GM23338 (cell line): ENCODE results near the gene ARRDC1. TPM values are rescaled to one million over a fixed set of nuclear protein-coding genes. Genes with fewer than 3 reads are reported as not detected.
A peak's percentile ranks its signal among the peaks of the same experiment; 100 is the strongest.

Experiments used
- ATAC-seq: fragments of 200-7000 bp; cut with Tn5 transposase; 3 replicates; pipeline ENCODE4 v1.9.1; 2020
- DNase-seq: peaks from one replicate; pipeline ENCODE4 v3.0.0-alpha.2; 2015; ENCODE audit warnings: low spot score
- H2AFZ ChIP-seq: fragments of 200-600 bp; sonication (generic); 2 replicates; pipeline ENCODE4 v1.8.0; 2016; ENCODE audit warnings: antibody characterized with exemption, mild to moderate bottlenecking, moderate library complexity
- H3F3A ChIP-seq: fragments of 200-600 bp; sonication (generic); replicated peaks from 2 replicates; pipeline ENCODE4 v1.8.0; 2017; ENCODE audit warnings: antibody characterized with exemption, mixed run types, low read depth
- H3K27ac ChIP-seq: fragments of 200-600 bp; sonication (generic); 2 replicates; pipeline ENCODE4 v1.6.1; 2016; ENCODE audit warnings: low read depth
- H3K27me3 ChIP-seq: fragments of 200-600 bp; sonication (generic); 2 replicates; pipeline ENCODE4 v1.8.0; 2016; ENCODE audit warnings: mild to moderate bottlenecking, mixed run types, moderate library complexity; ENCODE audit not compliant: insufficient read depth
- H3K36me3 ChIP-seq: fragments of 200-600 bp; sonication (generic); 2 replicates; pipeline ENCODE4 v1.8.0; 2016; ENCODE audit warnings: mild to moderate bottlenecking; ENCODE audit not compliant: insufficient read depth
- H3K4me1 ChIP-seq: fragments of 200-600 bp; sonication (generic); 2 replicates; pipeline ENCODE4 v1.8.0; 2016; ENCODE audit warnings: mild to moderate bottlenecking, moderate library complexity; ENCODE audit not compliant: insufficient read depth
- H3K4me2 ChIP-seq: fragments of 200-600 bp; sonication (generic); 2 replicates; pipeline ENCODE4 v1.7.1; 2017; ENCODE audit warnings: mixed run types
- H3K4me3 ChIP-seq: fragments of 200-600 bp; sonication (generic); 2 replicates; pipeline ENCODE4 v1.6.1; 2016; ENCODE audit warnings: mixed run types
- H3K79me2 ChIP-seq: fragments of 200-600 bp; sonication (generic); replicated peaks from 2 replicates; pipeline ENCODE4 v1.8.0; 2017; ENCODE audit warnings: mild to moderate bottlenecking; ENCODE audit not compliant: insufficient read depth
- H3K9me2 ChIP-seq: fragments of 200-600 bp; sonication (generic); 2 replicates; pipeline ENCODE4 v1.8.0; 2017; ENCODE audit not compliant: insufficient read depth
- H4K20me1 ChIP-seq: fragments of 200-600 bp; sonication (generic); replicated peaks from 2 replicates; pipeline ENCODE4 v1.8.0; 2017; ENCODE audit warnings: mild to moderate bottlenecking; ENCODE audit not compliant: insufficient read depth
- H3K27ac Mint-ChIP-seq: 2 replicates; pipeline ENCODE4 v1.8.0; 2020; ENCODE audit warnings: inconsistent platforms, mild to moderate bottlenecking, moderate library complexity, mixed read lengths
- H3K27me3 Mint-ChIP-seq: 3 replicates; pipeline ENCODE4 v1.8.0; 2022; ENCODE audit warnings: low read depth, mild to moderate bottlenecking, moderate library complexity, mixed read lengths, inconsistent platforms; ENCODE audit not compliant: insufficient read depth, poor library complexity
- H3K36me3 Mint-ChIP-seq: 3 replicates; pipeline ENCODE4 v1.8.0; 2021; ENCODE audit warnings: low read depth, mild to moderate bottlenecking, inconsistent platforms, moderate library complexity, mixed read lengths
- H3K4me1 Mint-ChIP-seq: 3 replicates; pipeline ENCODE4 v1.8.0; 2020; ENCODE audit warnings: mild to moderate bottlenecking, inconsistent platforms, mixed read lengths
- H3K4me3 Mint-ChIP-seq: 3 replicates; pipeline ENCODE4 v1.8.0; 2021; ENCODE audit warnings: moderate library complexity, mild to moderate bottlenecking, inconsistent platforms, mixed read lengths
- H3K9me3 Mint-ChIP-seq: 3 replicates; pipeline ENCODE4 v1.8.0; 2020; ENCODE audit warnings: moderate library complexity, mild to moderate bottlenecking, inconsistent platforms, mixed read lengths
- CREB1 ChIP-seq: fragments of 250-450 bp; sonication (Bioruptor Pico); IDR thresholded peaks from 2 replicates; pipeline ENCODE4 v1.5.0; 2020; ENCODE audit warnings: low read depth, mild to moderate bottlenecking, moderate library complexity
- ETS1 ChIP-seq: IDR thresholded peaks from 2 replicates; pipeline ENCODE4 v1.6.1; 2016; ENCODE audit warnings: antibody characterized with exemption
- EZH2 ChIP-seq: fragments of 200-600 bp; sonication (generic); IDR thresholded peaks from one replicate; pipeline ENCODE4 v1.8.0; 2017; ENCODE audit warnings: antibody characterized with exemption, mild to moderate bottlenecking, low read depth; ENCODE audit not compliant: unreplicated experiment
- EZH2phosphoT487 ChIP-seq: fragments of 200-600 bp; sonication (generic); IDR thresholded peaks from one replicate; pipeline ENCODE4 v1.8.1; 2018; ENCODE audit warnings: antibody characterized with exemption; ENCODE audit not compliant: unreplicated experiment
- JUNB ChIP-seq: IDR thresholded peaks from one replicate; pipeline ENCODE4 v1.6.1; 2016; ENCODE audit warnings: antibody characterized with exemption; ENCODE audit not compliant: unreplicated experiment
- NANOG ChIP-seq: IDR thresholded peaks from 2 replicates; pipeline ENCODE4 v1.6.1; 2016; ENCODE audit warnings: antibody characterized with exemption, borderline replicate concordance
- POLR2AphosphoS5 ChIP-seq: IDR thresholded peaks from 2 replicates; pipeline ENCODE4 v1.6.1; 2016; ENCODE audit warnings: antibody characterized with exemption, low read depth
- REST ChIP-seq: IDR thresholded peaks from one replicate; pipeline ENCODE4 v1.6.1; 2018; ENCODE audit warnings: antibody characterized with exemption; ENCODE audit not compliant: unreplicated experiment
- STAT1 ChIP-seq: IDR thresholded peaks from one replicate; pipeline ENCODE4 v1.6.1; 2016; ENCODE audit warnings: antibody characterized with exemption; ENCODE audit not compliant: unreplicated experiment
- ZNF114 ChIP-seq: fragments of 250-450 bp; sonication (Bioruptor Pico); IDR thresholded peaks from 2 replicates; pipeline ENCODE4 v1.5.0; 2020; ENCODE audit warnings: mild to moderate bottlenecking, moderate library complexity
- ZNF331 ChIP-seq: fragments of 250-450 bp; sonication (Bioruptor Pico); IDR thresholded peaks from 2 replicates; pipeline ENCODE4 v1.5.0; 2020; ENCODE audit warnings: low read depth, mild to moderate bottlenecking, moderate library complexity
- ZNF462 ChIP-seq: fragments of 250-450 bp; sonication (Bioruptor Pico); IDR thresholded peaks from 2 replicates; pipeline ENCODE4 v1.5.0; 2020; ENCODE audit warnings: mild to moderate bottlenecking, moderate library complexity
- polyA plus RNA-seq: library from polyadenylated mRNA; unstranded; fragments of >200 nt; fragmentation: Nextera tagmentation; extraction: Ambion mirVana; gene quantifications from 2 replicates; pipeline ENCODE4 v1.2.1, GENCODE V29; 2016
- total RNA-seq: library from RNA; depleted of rRNA; stranded (reverse); fragments of >200 nt; shearing (Covaris generic); gene quantifications from 2 replicates; pipeline ENCODE4 v1.2.3, GENCODE V29; 2014
- TF ChIP-seq, protein P1 (sequence below), 2 experiments: fragments of 200-600 bp in 1 of 2; sonication (generic) in 1 of 2; conservative IDR thresholded peaks; 2 replicates each; pipeline versions ENCODE4 v1.5.1 to v1.6.1; 2016 to 2017; ENCODE audit warnings: antibody characterized with exemption in 2 of 2, low read depth in 2 of 2, mild to moderate bottlenecking in 2 of 2, moderate library complexity in 1 of 2

The ARRDC1 gene
- total and polyA plus RNA-seq, 2 experiments from 2014 or later, result 36.6 to 63.8 TPM

- DNase-seq (no peak), ATAC-seq (no peak)
- Histone ChIP-seq H3K27me3 (no peaks in the 10 kb centered on the region), H2AFZ (no peak overlapping the region), H3K27ac (0 out of 2 replicates have a peak overlapping the region, but pooled peaks have one; percentile 50), H3K4me1 (peaks cover 13% of the 10 kb centered on the region; the same call in 1 of the 2 replicates), H4K20me1 (peaks cover 51% of the 10 kb centered on the region), H3K4me3 (no peak overlapping the region), H3K4me2 (no peak overlapping the region), H3K9me2 (no peaks in the 10 kb centered on the region), H3F3A (no peaks in the 10 kb centered on the region; the same call in 1 of the 2 replicates), H3K36me3 (no peaks in the 10 kb centered on the region; the same call in 1 of the 2 replicates), H3K79me2 (peaks cover 99% of the 10 kb centered on the region)
- Mint-ChIP-seq H3K4me3 (no peak overlapping the region), H3K4me1 (peaks cover 28% of the 10 kb centered on the region), H3K27ac (peak overlapping the region; percentile 56; the same call in 1 of the 2 replicates), H3K27me3 (peaks cover 2% of the 10 kb centered on the region), H3K9me3 (no peaks in the 10 kb centered on the region), H3K36me3 (peaks cover 22% of the 10 kb centered on the region; the same call in 2 of the 3 replicates)
- TF ChIP-seq EZH2 (no peak), REST (no peak), POLR2AphosphoS5 (no peak), STAT1 (no peak), ZNF114 (CRISPR knock-in tag) (no peak), NANOG (no peak), ZNF462 (CRISPR knock-in tag) (no peak), ETS1 (no peak), CREB1 (no peak), JUNB (no peak), ZNF331 (CRISPR knock-in tag) (no peak), EZH2phosphoT487 (no peak)
- TF ChIP-seq, protein P1, sequence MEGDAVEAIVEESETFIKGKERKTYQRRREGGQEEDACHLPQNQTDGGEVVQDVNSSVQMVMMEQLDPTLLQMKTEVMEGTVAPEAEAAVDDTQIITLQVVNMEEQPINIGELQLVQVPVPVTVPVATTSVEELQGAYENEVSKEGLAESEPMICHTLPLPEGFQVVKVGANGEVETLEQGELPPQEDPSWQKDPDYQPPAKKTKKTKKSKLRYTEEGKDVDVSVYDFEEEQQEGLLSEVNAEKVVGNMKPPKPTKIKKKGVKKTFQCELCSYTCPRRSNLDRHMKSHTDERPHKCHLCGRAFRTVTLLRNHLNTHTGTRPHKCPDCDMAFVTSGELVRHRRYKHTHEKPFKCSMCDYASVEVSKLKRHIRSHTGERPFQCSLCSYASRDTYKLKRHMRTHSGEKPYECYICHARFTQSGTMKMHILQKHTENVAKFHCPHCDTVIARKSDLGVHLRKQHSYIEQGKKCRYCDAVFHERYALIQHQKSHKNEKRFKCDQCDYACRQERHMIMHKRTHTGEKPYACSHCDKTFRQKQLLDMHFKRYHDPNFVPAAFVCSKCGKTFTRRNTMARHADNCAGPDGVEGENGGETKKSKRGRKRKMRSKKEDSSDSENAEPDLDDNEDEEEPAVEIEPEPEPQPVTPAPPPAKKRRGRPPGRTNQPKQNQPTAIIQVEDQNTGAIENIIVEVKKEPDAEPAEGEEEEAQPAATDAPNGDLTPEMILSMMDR (conservative IDR thresholded peaks at IDR 0.05; ENCODE audit: low read depth in 2 of 2), result no peak
These were observed 50.9 kb downstream of the ARRDC1 start for GRCh38 chr9:137656416-137656815.
